Measurements from ENCODE around the gene SLC19A2. TPM values are rescaled to one million over a fixed set of nuclear protein-coding genes. Genes with fewer than 3 reads are reported as not detected.

The SLC19A2 gene
- total RNA-seq, 1 experiment from 2014 or later: 9.9 TPM

DNA sequence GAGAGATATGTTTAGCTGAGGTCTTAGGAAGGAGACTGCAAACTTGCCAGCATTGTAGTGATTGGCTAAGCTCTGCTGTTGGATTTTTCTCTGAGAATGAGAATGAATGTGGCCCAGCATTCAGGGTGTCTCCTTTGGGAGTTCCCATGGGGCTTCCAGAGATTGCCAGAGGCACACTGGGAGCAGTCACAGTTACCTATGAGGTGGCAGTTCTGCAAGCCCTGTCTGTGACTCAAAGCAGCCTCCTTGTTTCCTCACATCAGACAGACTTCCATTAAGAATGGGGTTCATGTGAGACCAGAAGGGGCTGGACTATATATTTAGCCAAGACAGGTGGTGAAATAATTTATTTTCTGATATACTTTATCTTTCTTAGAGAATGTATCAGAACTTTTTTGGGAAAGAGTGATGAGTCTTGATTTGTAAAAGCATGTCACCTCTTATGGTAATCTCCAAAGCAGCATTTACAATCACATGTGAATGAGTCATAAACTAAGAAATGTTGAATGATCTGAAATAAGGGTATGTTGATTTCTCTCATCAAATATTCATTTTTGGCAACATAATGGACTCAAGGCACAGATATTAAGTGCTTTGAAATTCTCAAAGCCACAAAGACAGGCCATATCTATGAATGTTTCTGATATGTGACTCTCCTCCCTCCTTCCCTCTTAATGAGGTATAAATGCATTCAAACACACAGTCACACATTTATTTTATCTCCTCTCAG, 9.5 kb upstream of the SLC19A2 start:
- Histone ChIP-seq H3K27me3 (replicated peaks; ENCODE audit: insufficient read depth, low read depth, low read length, poor library complexity) (no peaks in the 10 kb centered on the region), H3K4me3 (ENCODE audit: low read depth, low read length, poor library complexity, severe bottlenecking) (no peak overlapping the region), H3K4me1 (ENCODE audit: insufficient read depth, low read length, poor library complexity, severe bottlenecking) (no peaks in the 10 kb centered on the region), H3K36me3 (ENCODE audit: insufficient read depth, low read length, poor library complexity, severe bottlenecking) (no peaks in the 10 kb centered on the region), H3K27ac (ENCODE audit: low read depth, low read length, poor library complexity, severe bottlenecking) (no peak overlapping the region), H3K9me3 (ENCODE audit: low read depth, low read length, poor library complexity, severe bottlenecking) (no peaks in the 10 kb centered on the region)
- ChIA-PET CTCF (no interaction called here), POLR2A (ENCODE audit: low non-redundant PET) (no interaction called here)
- TF ChIP-seq, protein P1, sequence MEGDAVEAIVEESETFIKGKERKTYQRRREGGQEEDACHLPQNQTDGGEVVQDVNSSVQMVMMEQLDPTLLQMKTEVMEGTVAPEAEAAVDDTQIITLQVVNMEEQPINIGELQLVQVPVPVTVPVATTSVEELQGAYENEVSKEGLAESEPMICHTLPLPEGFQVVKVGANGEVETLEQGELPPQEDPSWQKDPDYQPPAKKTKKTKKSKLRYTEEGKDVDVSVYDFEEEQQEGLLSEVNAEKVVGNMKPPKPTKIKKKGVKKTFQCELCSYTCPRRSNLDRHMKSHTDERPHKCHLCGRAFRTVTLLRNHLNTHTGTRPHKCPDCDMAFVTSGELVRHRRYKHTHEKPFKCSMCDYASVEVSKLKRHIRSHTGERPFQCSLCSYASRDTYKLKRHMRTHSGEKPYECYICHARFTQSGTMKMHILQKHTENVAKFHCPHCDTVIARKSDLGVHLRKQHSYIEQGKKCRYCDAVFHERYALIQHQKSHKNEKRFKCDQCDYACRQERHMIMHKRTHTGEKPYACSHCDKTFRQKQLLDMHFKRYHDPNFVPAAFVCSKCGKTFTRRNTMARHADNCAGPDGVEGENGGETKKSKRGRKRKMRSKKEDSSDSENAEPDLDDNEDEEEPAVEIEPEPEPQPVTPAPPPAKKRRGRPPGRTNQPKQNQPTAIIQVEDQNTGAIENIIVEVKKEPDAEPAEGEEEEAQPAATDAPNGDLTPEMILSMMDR (conservative IDR thresholded peaks at IDR 0.05; ENCODE audit: low read depth, low read length): no peak
- no peak for TF ChIP-seq EZH2 (IDR thresholded peaks at IDR 0.05; ENCODE audit: borderline replicate concordance, low read depth, low read length, poor library complexity, severe bottlenecking)
- no TSS peak for BruUV-seq (replicated peaks)
- DNase-seq (ENCODE audit: low spot score): no peak
- intact Hi-C loops (cut with micrococcal nuclease; ENCODE audit: unreplicated experiment): no loop called here

DNA sequence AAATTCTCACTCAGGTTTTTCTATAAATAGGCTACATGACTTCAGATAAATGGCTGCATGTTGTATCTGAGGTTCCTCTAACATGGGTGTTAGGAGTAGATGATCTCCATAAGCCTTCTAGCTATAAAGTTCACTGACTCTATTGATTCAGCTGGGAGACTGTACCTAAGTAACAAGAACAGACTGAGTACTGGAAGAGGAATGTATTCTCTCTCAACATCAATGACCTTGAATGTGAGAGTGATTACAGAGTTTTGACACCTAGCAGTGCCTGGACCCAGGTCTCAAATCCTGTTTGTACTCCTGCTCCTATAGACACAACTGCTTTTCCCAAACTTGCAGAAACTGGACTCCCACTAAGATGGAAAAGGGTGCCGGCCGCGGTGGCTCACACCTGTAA, 8.6 kb upstream of the SLC19A2 start:
- ChIA-PET POLR2A (ENCODE audit: low non-redundant PET) (no interaction called here), CTCF (no interaction called here)
- intact Hi-C loops (cut with micrococcal nuclease; ENCODE audit: unreplicated experiment): no loop called here
- no peak overlapping the region for H3K4me3 ChIP-seq (ENCODE audit: low read depth, low read length, poor library complexity, severe bottlenecking)
- H3K27ac ChIP-seq (ENCODE audit: low read depth, low read length, poor library complexity, severe bottlenecking): no peak overlapping the region
- TF ChIP-seq, protein P1 (conservative IDR thresholded peaks at IDR 0.05; ENCODE audit: low read depth, low read length): no peak
- no peak for TF ChIP-seq EZH2 (IDR thresholded peaks at IDR 0.05; ENCODE audit: borderline replicate concordance, low read depth, low read length, poor library complexity, severe bottlenecking)
- no peaks in the 10 kb centered on the region for H3K27me3 ChIP-seq (replicated peaks; ENCODE audit: insufficient read depth, low read depth, low read length, poor library complexity)
- H3K9me3 ChIP-seq (ENCODE audit: low read depth, low read length, poor library complexity, severe bottlenecking): no peaks in the 10 kb centered on the region
- no peaks in the 10 kb centered on the region for H3K4me1 ChIP-seq (ENCODE audit: insufficient read depth, low read length, poor library complexity, severe bottlenecking)
- no TSS peak for BruUV-seq (replicated peaks)
- DNase-seq (ENCODE audit: low spot score): no peak
- no peaks in the 10 kb centered on the region for H3K36me3 ChIP-seq (ENCODE audit: insufficient read depth, low read length, poor library complexity, severe bottlenecking)

DNA sequence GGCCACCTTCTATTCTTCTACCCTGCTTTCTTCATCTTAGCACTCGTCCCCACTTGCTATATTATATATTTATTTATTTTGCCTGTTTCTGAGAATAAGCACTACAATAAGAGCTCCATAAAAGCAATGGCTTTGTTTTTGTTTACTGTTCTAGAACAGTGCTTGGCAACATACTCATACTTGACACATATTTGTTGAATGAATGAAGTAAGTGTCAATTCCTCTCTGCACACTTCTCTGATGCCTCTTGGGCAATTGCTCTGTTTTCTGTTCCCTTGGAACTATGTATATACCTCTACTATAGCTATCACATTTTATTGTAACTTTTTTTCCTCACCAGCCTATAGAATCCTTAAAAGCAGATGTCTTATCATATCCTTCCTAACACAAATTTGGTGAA, 7.5 kb upstream of the SLC19A2 start:
- Histone ChIP-seq H3K4me3 (ENCODE audit: low read depth, low read length, poor library complexity, severe bottlenecking) (no peak overlapping the region), H3K36me3 (ENCODE audit: insufficient read depth, low read length, poor library complexity, severe bottlenecking) (no peaks in the 10 kb centered on the region), H3K27me3 (replicated peaks; ENCODE audit: insufficient read depth, low read depth, low read length, poor library complexity) (no peaks in the 10 kb centered on the region), H3K9me3 (ENCODE audit: low read depth, low read length, poor library complexity, severe bottlenecking) (no peaks in the 10 kb centered on the region), H3K27ac (ENCODE audit: low read depth, low read length, poor library complexity, severe bottlenecking) (no peak overlapping the region), H3K4me1 (ENCODE audit: insufficient read depth, low read length, poor library complexity, severe bottlenecking) (no peaks in the 10 kb centered on the region)
- TF ChIP-seq EZH2 (IDR thresholded peaks at IDR 0.05; ENCODE audit: borderline replicate concordance, low read depth, low read length, poor library complexity, severe bottlenecking): no peak
- TF ChIP-seq, protein P1 (conservative IDR thresholded peaks at IDR 0.05; ENCODE audit: low read depth, low read length): no peak
- intact Hi-C loops (cut with micrococcal nuclease; ENCODE audit: unreplicated experiment): no loop called here
- CTCF ChIA-PET: no interaction called here
- BruUV-seq (replicated peaks): no TSS peak
- POLR2A ChIA-PET (ENCODE audit: low non-redundant PET): no interaction called here
- DNase-seq (ENCODE audit: low spot score): no peak

Measured in A673 (cell line).